Ammon's horn (tissue), 1 donor: Measurements from ENCODE around the gene SSRP1.

Experiments used
- DNase-seq: peaks from one replicate; pipeline ENCODE4 v3.0.0-alpha.2; 2016; ENCODE audit warnings: low spot score

Gene SSRP1

GRCh38 chr11:57359396-57359795 lies 23.7 kb upstream of the SSRP1 start:
- no peak for DNase-seq

GRCh38 chr11:57358991-57359390 lies 23.3 kb upstream of the SSRP1 start:
- DNase-seq: no peak

GRCh38 chr11:57358543-57358961 lies 22.9 kb upstream of the SSRP1 start:
- no peak for DNase-seq

- no peak for DNase-seq
Observed at GRCh38 chr11:57357856-57358255, 22.2 kb upstream of the SSRP1 start.

GRCh38 chr11:57357310-57357709 lies 21.6 kb upstream of the SSRP1 start:
- no peak for DNase-seq

GRCh38 chr11:57356268-57356667 lies 20.6 kb upstream of the SSRP1 start:
- DNase-seq: peak; percentile 34

- DNase-seq: no peak
Observed at GRCh38 chr11:57354699-57355098, 19.0 kb upstream of the SSRP1 start.

- DNase-seq: no peak
Observed at GRCh38 chr11:57353852-57354251, 18.2 kb upstream of the SSRP1 start.

- no peak for DNase-seq
Observed at GRCh38 chr11:57353446-57353845, 17.8 kb upstream of the SSRP1 start.

- no peak for DNase-seq
Observed at GRCh38 chr11:57353036-57353435, 17.3 kb upstream of the SSRP1 start.

GRCh38 chr11:57349491-57350274 lies 14.0 kb upstream of the SSRP1 start:
- peak; percentile 59 for DNase-seq

- no peak for DNase-seq
Observed at GRCh38 chr11:57348636-57349313, 13.1 kb upstream of the SSRP1 start.

- DNase-seq: no peak
Observed at GRCh38 chr11:57348052-57348451, 12.4 kb upstream of the SSRP1 start.

- no peak for DNase-seq
Observed at GRCh38 chr11:57347336-57347735, 11.6 kb upstream of the SSRP1 start.

- DNase-seq: peak; percentile 86
Observed at GRCh38 chr11:57345555-57346211, 10.0 kb upstream of the SSRP1 start.

GRCh38 chr11:57344826-57345225 lies 9.1 kb upstream of the SSRP1 start:
- no peak for DNase-seq

GRCh38 chr11:57343825-57344224 lies 8.1 kb upstream of the SSRP1 start:
- no peak for DNase-seq

- DNase-seq: no peak
Observed at GRCh38 chr11:57342702-57343101, 7.0 kb upstream of the SSRP1 start.

GRCh38 chr11:57341250-57341808 lies 5.6 kb upstream of the SSRP1 start:
- no peak for DNase-seq

GRCh38 chr11:57340039-57340615 lies 4.4 kb upstream of the SSRP1 start:
- no peak for DNase-seq

GRCh38 chr11:57339328-57339727 lies 3.6 kb upstream of the SSRP1 start:
- no peak for DNase-seq

GRCh38 chr11:57338142-57338541 lies 2.5 kb upstream of the SSRP1 start, which contains the start of gene P2RX3:
Gene P2RX3, plus strand, starts transcription at chr11:57338352. Its CDS starts 199 bp downstream, at chr11:57338551.
- DNase-seq: no peak
